Measurements from ENCODE around the gene TOM1L2.
A peak's percentile ranks its signal among the peaks of the same experiment; 100 is the strongest.

The TOM1L2 gene

DNA sequence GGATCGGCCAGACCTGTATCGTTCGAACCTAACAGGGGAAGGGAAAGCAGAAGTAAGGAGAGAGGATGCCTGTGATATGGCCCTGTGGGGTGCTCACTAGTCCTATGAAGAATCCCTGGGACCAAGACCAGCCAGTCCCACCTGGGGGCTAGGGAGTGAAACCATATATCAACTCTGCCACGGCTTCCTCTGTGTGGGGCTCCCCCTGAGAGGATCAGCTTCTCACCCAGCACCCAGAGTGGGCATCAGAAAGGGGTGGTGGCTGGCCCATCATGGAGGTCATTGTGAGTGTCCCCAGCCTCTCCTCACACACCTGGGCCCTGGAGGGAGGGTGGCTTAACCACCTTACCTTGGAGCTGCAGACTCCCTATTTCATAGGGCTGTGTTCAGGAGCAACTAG, 105.3 kb downstream of the TOM1L2 start:
- no peak overlapping the region for H3K4me3 ChIP-seq (ENCODE audit: low read depth, low read length)
- TF ChIP-seq, protein P1, sequence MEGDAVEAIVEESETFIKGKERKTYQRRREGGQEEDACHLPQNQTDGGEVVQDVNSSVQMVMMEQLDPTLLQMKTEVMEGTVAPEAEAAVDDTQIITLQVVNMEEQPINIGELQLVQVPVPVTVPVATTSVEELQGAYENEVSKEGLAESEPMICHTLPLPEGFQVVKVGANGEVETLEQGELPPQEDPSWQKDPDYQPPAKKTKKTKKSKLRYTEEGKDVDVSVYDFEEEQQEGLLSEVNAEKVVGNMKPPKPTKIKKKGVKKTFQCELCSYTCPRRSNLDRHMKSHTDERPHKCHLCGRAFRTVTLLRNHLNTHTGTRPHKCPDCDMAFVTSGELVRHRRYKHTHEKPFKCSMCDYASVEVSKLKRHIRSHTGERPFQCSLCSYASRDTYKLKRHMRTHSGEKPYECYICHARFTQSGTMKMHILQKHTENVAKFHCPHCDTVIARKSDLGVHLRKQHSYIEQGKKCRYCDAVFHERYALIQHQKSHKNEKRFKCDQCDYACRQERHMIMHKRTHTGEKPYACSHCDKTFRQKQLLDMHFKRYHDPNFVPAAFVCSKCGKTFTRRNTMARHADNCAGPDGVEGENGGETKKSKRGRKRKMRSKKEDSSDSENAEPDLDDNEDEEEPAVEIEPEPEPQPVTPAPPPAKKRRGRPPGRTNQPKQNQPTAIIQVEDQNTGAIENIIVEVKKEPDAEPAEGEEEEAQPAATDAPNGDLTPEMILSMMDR (IDR thresholded peaks at IDR 0.05; ENCODE audit: control insufficient read depth, extremely low read depth, insufficient read depth), result no peak
- DNase-seq (ENCODE audit: low read depth), result no peak

DNA sequence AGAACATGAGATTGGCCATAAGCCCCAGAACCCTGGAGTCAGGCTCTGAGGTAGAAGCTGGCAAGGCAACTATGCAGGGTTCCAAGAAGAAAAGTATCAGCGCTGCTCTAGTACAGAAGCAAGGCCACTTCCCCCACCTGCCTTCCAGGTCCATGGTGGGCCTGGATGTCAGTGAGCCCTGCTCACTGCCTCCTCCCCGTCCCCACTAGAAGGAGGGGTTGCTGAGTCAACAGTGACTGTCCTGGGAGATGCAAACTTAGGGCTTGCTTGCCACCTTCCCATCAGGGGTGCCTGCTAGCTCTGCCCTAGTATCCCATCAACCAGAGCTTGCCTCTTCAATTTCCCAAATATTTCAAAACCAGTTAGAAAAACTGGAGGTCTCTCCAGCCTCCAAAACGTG, 105.8 kb downstream of the TOM1L2 start:
- H3K4me3 ChIP-seq (ENCODE audit: low read depth, low read length), result no peak overlapping the region
- TF ChIP-seq, protein P1 (IDR thresholded peaks at IDR 0.05; ENCODE audit: control insufficient read depth, extremely low read depth, insufficient read depth), result no peak
- no peak for DNase-seq (ENCODE audit: low read depth)

DNA sequence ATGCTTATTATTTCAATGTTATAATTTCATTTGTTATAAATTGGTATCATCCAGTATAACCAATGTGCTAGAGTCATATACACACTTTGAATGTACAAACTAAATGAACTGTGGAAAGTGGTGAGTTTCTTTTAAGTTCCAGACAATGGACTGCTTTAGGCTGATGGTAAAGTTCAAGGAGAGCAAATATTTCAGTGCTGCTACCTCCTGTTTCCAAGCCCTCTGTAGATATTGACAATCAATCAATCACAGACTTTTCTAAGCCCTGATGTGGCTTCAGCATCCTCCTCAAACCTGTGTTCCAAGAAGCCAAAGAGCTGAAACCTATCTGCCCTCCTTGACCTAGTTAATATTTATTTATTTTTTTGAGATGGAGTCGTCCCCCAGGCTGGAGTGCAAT, 107.2 kb downstream of the TOM1L2 start:
- no peak overlapping the region for H3K4me3 ChIP-seq (ENCODE audit: low read depth, low read length)
- TF ChIP-seq, protein P1 (IDR thresholded peaks at IDR 0.05; ENCODE audit: control insufficient read depth, extremely low read depth, insufficient read depth), result no peak
- no peak for DNase-seq (ENCODE audit: low read depth)

DNA sequence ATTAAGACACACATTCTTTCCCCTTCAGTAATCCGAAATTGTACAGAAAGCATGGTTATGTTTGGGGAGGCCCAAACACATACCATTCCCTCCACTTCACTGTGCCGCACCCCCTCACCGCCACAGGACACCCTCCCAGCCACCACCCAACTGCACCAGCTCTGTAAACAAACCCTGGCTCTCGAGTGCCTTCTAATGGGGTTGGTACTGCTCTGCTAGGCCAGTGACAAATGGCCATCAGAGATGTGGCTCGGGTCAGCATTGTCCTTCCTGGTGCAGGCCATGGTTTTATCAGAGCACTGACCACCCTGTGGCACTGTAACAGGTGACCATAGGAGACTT, 111.5 kb downstream of the TOM1L2 start:
- TF ChIP-seq, protein P1 (IDR thresholded peaks at IDR 0.05; ENCODE audit: control insufficient read depth, extremely low read depth, insufficient read depth), result no peak
- no peak overlapping the region for H3K4me3 ChIP-seq (ENCODE audit: low read depth, low read length)
- no peak for DNase-seq (ENCODE audit: low read depth)

DNA sequence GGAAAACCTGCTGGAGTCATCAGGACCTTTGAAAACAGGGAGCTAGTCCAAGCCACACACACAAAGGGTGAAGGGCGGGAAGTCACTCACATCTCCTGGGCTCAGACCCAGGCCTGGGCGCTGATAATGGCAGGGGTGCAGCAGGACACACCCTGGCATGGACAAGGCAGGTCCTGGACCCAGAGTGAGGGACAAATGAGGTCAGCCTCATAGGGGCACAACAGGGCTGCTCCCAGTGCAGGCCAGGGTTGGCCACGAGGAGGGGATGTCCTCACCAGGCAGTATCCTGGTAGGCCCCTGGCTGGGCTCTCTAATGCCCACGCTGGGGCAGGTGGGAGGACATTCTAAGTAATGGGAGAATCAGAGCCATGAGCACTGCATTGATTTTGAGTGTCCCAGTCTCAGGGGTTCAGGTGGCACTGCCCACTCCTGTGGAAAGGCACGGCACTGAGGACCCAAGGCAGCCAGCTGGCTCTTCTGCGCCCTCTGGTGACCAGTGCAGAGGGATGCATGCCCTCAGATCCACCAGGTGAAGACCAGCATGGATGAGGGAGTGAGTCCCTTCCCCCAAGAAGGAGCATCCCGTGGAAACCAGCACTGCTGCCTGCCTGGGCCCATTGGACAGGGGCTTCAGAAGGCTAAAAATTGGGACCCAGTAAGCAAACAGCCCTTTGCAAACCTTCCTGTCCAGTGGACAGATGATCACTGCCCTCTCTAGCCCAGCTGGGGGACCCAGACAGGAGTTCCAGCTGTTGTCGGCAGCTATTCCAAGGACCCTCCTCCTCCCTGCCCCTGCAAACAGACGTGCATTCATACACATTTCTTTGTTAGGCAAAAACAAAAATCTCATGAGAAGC, 112.1 kb downstream of the TOM1L2 start:
- TF ChIP-seq, protein P1 (IDR thresholded peaks at IDR 0.05; ENCODE audit: control insufficient read depth, extremely low read depth, insufficient read depth), result peak; percentile 99
- DNase-seq (ENCODE audit: low read depth), result no peak
- no peak overlapping the region for H3K4me3 ChIP-seq (ENCODE audit: low read depth, low read length)

DNA sequence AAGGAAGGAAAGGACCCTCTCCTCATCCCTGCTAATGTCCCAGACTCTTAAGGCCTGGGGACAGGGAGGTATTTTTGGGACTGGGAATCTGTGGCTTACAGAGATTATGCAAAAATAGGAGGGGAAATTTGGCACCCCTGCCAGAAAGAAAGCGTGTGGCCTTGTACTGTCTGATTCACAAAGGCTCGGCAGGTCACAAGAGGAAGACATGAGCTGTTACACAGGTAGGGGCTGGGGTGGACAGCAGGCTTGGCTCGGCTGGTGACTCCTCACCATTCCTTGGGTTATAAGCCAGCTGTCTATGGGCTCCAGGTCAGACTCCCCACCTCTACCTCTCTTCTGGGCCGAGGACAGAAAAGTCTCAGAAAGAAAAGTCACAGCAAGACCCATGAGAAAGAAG, 114.7 kb downstream of the TOM1L2 start:
- TF ChIP-seq, protein P1 (IDR thresholded peaks at IDR 0.05; ENCODE audit: control insufficient read depth, extremely low read depth, insufficient read depth), result no peak
- H3K4me3 ChIP-seq (ENCODE audit: low read depth, low read length), result no peak overlapping the region
- no peak for DNase-seq (ENCODE audit: low read depth)

DNA sequence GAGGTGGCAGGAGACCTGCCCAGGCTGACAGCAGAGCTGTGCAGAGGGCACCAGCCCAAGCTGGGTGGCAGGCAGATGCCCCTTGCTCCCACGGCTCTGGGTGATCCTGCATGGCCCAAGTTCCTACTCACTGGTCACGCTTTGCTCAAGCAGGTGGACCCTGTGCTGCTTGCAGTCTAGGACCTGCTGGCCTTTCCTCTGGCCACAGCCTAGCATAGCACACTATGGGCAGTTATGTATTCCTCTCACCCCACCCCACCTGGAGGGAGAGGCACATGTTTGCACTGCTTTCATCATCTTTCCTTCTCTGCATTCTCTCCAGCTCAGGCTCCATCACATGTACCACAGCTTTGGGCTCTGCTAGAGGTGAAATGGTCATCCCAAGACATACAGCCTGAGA, 115.8 kb downstream of the TOM1L2 start:
- DNase-seq (ENCODE audit: low read depth), result no peak
- TF ChIP-seq, protein P1 (IDR thresholded peaks at IDR 0.05; ENCODE audit: control insufficient read depth, extremely low read depth, insufficient read depth), result no peak
- H3K4me3 ChIP-seq (ENCODE audit: low read depth, low read length), result no peak overlapping the region

All from LNCaP clone FGC (cell line).